NCI-H2171 treated with DMSO at 0.1 percent for 48 hours (cell line): ENCODE measurements around the gene AXIN2.
"Not testable (repeated sequence)": the region's sequence is repeated elsewhere in the genome, so short reads cannot be mapped to it uniquely, and the experiment has no call there.

Experiments
- DNase-seq: peaks from one replicate; lab custom pipeline; 2025; lab: John Stamatoyannopoulos, UW

AXIN2 gene

DNA sequence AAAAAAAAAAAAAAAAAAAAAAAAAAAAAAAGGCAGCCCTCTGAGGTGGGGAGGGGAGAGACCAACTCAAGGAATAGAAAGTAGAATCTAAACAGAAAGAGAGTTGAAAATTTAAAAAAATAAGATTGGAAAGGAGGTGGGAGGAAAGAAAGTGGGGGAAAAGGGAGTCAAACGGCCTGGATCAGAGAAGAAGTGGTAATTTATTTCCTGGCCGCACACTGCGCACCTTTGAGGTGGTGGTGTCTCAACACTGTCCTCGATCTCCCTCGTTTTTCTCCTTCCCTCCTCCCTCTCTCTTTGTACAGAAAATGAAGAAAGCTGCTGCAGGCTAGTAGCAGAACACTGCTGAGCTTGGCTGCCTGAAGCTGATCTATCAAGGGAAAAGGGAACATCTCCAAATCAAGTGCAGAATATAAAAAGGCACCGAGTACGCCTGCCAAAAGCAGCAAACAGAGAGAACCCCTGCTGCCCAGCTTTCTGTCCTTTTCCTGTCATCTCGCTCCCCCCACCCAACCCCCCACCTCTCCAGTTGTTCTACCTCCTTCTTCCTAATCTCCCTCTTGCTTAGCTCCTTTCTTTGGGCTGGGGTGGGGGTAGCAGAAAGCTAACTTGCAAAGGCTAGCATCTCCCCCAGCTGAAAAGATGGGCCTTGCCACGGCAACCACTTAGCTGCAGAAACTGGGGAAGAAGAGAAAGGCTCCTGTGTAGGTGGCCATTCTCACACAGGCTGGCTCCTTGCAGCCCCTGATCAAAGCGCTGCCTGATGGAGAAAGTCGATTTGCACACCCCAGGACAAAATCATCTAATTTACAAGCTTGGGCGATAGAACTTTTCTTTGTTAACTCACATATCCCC, 22.5 kb downstream of the AXIN2 start:
- DNase-seq: no peak

DNA sequence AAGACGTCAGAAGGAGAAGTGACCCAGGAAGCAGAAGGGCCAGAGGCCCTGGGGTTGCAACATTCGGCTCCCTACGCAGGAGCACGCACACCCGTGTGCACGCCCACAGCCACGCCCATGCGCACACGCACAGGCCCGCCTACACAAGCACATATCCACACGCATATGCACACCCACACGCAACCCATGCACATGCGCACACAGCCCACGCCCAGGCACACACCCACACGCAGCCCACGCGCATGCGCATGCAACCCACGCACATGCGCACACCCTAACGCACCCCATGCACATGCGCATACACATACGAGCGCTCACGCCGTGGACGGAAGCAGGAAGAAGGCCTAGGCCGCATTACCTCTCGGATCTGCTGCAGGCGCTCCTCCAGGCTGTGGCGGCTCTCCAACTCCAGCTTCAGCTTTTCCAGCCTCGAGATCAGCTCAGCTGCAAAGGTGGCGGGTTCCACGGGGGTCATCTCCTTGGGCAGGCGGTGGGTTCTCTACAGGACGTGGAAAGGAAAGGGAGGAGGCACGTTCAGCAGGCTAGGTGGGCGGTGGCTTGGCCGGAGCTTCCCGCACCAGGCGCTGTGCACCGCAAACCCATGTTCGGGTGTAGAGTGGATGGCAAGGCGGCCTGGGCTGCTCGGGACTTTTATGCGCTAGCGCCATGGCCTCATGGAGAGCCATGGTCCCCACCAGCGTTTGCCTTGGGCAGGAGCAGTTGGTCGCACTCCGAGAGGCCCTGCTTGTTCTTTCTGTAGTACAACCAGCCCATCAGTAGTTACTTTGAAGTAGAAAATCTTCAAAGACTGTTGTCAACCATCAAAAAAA, 23.4 kb downstream of the AXIN2 start:
- DNase-seq: no peak

GRCh38 chr17:65537343-65537844, 24.1 kb downstream of the AXIN2 start:
- no peak for DNase-seq

DNA sequence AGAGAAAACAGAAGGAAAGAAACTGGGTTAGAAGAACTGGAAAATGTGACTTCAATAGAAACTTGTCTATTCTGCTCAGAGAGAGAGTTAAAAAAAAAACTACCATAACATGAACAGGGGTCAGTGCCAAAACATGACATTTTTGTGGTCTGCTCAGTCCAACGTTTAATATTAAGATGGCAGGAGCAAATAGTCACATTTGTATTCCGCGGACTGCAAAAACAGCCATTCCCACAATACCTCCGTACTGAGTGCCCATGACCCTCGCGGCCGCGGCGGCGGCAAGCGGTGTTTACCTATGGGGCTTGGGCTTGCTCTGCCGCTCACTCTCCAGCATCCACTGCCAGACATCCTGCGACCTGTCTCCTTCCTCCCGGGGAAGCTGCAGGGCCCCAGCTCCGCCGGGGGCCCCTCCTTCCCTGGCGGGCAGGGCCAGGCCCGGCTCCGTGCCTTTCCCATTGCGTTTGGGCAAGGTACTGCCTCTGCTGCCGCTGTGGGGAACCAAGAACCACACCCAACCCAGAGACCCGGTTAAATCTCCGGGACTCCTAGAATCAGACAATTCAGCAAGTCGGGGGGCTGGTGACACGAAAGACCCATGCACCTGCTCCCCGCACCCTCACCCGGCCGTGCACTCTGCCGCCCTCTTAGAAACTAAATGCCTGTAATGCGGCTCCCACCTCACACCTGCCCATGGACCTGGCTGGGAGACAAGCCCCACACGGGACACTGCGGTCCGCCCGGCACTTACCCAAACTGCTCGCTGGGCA, 24.7 kb downstream of the AXIN2 start:
- DNase-seq: no peak

DNA sequence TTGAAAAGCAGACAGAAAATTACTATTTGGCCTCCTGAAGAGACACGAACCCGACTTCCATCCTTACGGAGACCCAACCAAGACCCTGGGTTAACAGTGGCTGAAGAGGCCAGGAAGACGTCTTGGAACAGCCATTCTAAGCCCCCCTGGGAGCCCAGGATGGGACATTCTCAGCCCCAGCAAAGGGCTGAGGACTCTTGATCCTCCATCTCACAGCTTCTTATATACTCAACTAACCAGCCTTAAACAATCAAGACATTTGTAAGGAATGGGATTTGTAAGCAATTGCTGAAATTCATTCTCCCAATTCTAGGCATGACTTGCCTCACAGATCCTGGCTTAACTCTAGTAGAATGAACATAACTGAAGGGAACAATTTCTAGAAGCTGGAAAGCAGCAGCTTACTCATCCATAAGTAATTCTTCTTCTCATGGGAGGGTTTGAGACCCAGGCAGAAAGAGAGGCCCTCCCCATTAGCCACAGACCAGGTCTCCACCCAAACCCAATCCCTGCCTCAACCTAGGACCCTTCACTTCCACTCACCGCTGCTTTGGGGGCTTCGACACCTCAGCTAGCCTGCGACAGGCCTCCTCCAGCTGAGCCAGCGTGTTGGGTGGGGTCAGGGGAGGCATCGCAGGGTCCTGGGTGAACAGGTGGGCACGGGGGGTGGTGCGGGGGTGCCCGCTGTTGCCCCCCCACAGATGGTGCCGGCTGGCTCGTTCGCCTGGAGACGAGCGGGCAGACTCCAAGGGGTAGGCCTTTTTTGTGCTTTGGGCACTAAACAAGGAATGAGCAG, 25.5 kb downstream of the AXIN2 start:
- no peak for DNase-seq

DNA sequence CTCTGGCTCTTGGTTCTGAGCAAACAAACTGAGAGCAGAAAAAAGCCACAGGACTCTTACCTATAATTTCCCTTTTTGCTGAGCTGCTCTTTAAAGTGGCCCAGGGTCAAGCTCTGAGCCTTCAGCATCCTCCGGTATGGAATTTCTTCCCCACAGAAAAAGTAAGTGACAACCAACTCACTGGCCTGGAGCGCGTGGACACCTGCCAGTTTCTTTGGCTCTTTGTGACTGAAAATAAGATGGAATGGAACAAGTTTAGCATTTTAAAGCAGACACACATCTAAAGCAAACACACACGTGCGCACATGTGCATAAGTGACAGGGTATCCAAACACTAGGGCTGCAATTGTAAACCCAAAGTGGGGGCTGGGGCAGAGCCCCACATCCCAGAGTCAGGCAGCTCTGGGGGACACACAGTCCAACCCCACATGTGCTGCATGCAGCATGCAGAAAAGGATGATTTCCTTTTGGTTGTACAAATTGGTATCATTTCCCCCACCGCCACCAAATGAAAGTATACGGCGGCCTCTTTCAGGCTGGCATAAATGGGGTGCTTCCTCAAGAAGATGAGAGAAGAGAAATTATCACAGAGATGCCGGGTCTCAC, 27.5 kb downstream of the AXIN2 start:
- DNase-seq: no peak

DNA sequence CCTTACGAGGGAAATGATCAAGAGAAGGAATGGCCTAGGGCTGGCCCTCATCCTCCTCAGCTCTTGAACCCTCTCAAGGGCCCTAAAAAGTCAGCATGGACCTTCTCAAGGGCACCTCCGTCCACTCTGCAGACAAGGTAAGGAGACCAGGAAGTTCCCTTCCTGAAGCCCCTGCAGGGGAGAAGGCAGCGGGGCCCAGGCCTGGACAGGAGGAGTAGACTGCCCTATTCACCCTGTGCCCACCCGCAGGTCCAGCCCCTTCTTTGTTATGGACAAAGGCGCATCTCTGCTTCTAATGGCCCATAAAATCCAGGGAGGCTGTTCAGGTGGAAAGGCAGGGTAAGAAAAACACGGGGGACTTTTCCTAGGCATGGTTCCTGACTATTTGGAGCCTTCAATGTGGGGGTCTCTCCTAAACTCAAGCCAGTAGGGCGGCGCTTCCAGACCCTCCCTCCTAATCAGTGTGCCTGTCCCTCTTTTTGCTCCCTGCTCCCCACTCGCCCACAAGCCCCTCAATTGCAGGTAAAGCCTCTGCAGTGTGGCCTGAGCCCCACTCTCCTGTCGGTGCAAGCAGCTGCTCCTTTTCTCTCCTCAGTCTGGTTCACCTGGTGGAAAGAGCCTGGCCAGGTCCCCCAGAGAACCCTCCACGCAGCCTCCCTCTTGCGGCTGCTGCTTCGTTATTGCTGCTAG, 28.2 kb downstream of the AXIN2 start:
- no peak for DNase-seq

DNA sequence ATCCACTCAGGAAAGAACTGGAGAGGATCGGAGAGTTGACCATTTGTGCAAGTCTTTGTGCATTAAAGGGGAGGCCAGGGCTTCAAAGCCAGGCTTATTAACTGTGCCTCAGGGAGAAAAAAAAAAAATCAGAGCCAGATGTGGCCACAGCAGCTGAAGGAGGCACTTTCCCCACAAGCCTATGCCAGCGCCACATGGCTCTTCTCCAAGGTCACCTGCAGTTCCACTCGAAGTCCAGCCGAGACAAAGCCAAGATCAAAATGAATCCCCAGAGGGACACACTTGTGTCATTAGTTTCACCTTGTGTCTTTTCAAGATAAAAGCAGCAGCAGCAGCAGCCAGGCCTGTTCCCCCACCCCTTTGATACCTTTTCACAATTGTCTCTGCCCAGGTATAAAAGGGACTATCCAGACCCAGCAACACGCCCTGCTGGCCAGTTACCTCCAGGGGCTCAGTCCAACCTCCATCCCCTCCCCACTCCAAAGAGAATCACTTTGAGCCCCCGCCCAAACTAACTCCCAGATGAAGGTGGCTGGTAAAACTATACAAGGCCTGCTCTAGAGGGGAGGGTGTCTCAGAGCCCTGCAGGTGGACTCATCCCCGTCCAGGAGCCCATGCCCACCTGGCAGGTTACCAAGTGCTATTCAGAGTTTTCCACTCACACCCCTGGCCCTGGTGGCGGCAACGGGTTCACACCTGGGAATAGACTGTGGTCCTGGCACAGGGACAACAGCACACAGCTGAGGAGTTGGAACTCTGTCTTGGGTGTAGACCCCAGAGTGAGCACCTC, 29.2 kb downstream of the AXIN2 start:
- peak; percentile 16 for DNase-seq

- peak; percentile 29 for DNase-seq
Measured at GRCh38 chr17:65531256-65532100, 30.0 kb downstream of the AXIN2 start.

DNA sequence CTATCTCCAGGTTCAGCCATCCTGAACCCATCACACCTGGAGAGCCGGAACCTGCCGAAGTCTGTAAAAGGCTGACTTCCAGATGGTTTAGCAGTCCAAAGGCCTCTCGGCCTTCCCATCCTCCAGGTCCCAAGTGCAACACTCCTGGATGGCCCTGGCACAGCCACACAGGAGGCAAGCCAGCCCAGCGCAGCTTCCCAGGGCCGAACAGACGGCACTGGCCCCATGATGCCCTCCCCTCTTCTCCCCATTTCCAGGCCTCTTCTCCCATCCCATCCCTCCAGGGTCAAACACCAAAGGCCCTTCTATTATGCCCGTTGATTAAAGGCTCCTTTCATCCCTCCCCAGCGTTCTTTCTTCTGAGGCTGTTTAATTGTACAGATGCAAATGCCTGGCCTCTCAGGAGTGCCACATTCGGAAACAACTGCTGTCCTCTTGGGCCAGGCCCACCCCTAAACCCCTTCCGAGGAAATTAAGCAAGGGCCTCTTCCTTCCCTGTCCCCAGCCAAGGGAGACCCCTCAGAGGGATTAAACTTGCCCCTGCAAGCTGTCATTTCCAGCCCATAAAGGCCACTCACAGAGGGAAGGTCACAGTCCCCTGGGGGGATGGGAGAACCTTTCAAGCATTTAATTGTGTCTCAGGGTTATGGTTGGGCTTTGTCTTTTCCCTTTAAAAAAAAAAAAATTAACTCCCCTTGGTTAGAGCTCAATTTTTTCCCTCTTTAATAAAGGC, 30.8 kb downstream of the AXIN2 start:
- no peak for DNase-seq

DNA sequence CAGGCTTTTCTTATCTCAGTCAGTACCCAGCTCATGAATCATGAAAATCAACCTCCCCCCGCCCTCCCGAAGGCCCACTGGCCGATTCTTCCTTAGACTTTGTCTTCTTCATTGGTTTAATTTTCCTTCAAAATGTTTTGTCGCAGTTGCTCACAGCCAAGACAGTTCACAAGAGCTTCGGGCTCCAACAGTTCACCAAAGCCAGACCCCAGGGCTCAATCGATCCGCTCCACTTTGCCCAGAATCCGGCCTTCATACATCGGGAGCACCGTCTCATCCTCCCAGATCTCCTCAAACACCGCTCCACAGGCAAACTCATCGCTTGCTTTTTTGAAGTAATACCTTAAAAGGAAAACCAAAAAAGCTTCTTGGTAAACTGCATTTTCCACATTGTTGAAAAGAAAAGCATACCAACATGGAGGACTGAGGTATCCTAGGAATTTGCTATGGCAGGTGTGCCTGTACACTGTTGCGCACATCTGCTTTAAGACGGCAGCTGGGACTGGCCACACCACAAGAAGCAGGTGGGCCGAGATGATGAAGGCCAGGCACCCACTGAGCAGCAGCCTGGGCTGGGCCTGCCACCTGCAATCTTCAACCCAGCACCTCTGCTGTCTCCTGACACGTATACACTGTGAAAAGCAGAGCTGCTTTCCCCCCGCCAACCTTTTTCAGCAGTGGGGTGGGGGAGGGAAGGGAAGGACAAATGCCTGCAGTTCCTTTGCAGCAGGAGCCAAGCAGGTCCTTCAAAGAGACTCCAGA, 31.5 kb downstream of the AXIN2 start:
- DNase-seq: no peak

- DNase-seq: no peak
Measured at GRCh38 chr17:65529040-65529633, 32.3 kb downstream of the AXIN2 start.

DNA sequence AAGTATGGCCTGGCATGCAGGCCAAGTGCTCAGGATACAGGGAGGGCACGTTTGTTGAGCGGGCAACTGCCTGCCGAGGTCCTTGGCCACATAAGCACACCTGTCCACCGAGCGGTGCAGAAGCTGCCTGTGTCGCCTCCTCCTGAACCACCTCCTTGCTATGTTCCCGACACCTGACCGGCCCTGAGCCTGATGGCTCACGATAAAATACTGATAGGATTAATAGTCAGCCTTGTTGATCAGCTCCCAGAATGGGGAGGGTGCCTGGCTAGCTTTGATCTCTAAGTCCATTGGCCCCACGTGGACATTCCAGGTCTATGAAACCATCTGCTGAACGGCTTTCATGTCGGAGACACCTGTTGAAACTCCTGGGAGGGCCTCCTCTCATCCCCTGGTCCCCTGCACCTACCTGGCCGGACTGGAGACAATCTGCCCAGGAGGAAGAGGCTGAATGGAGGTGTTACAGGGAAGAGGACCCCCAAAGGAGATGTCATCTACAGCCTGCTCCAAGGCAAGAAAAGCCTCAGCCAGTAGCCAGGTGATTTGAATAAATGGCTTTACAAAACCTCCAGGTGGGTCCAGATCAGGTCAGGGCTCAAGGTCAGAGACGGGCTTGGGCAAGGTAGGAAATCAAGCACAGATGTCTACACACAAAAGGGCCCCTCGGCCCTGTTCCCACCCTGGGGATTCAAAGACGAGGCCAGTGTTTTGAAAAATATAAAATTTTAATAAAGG, 33.4 kb downstream of the AXIN2 start:
- DNase-seq: no peak

DNA sequence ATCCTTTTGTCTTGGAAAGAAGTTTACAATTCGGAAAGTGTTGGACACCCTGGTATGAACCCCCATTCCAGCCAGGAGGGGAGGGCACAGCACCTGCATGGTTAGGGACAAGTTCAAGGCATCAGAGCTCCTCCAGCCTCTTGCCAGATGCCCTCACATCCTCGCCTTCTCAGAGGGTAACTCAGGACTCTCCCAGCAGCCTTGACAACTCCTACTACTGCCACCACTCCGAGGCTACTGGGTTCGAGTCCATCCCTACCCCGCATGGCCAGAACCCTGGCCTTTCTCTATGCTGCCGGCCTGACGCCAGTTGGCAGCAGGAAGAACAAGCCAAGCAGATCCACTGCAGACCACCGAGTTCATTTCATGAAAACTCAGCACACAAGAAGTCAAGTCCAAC, 34.1 kb downstream of the AXIN2 start:
- no peak for DNase-seq

GRCh38 chr17:65526854-65527253, 34.6 kb downstream of the AXIN2 start:
- not testable (repeated sequence) for DNase-seq
